Nephron progenitor cell (in vitro differentiated cells): Measurements from ENCODE around the gene CHST6.

ENCODE experiments used
- DNase-seq: peaks from one replicate; pipeline ENCODE4 v3.0.0; 2021
- H3K27ac Mint-ChIP-seq: 2 replicates; pipeline ENCODE4 v1.8.0; 2021; ENCODE audit warnings: mild to moderate bottlenecking, moderate library complexity, mixed read lengths
- H3K27me3 Mint-ChIP-seq: 2 replicates; pipeline ENCODE4 v1.8.0; 2021; ENCODE audit warnings: mild to moderate bottlenecking, low read depth, mixed read lengths; ENCODE audit not compliant: poor library complexity
- H3K36me3 Mint-ChIP-seq: 2 replicates; pipeline ENCODE4 v1.8.0; 2021; ENCODE audit warnings: low read depth, mixed read lengths
- H3K4me1 Mint-ChIP-seq: 2 replicates; pipeline ENCODE4 v1.8.0; 2021; ENCODE audit warnings: mixed read lengths
- H3K4me3 Mint-ChIP-seq: 2 replicates; pipeline ENCODE4 v1.8.0; 2021; ENCODE audit warnings: mild to moderate bottlenecking, moderate library complexity, mixed read lengths
- H3K9me3 Mint-ChIP-seq: 2 replicates; pipeline ENCODE4 v1.8.0; 2021; ENCODE audit warnings: mild to moderate bottlenecking, moderate library complexity, mixed read lengths
- TF ChIP-seq, protein P1 (sequence below): fragments of 200-600 bp; sonication (generic); IDR thresholded peaks from 2 replicates; pipeline ENCODE4 v1.5.0; 2021; ENCODE audit warnings: antibody characterized with exemption

CHST6 gene

DNA sequence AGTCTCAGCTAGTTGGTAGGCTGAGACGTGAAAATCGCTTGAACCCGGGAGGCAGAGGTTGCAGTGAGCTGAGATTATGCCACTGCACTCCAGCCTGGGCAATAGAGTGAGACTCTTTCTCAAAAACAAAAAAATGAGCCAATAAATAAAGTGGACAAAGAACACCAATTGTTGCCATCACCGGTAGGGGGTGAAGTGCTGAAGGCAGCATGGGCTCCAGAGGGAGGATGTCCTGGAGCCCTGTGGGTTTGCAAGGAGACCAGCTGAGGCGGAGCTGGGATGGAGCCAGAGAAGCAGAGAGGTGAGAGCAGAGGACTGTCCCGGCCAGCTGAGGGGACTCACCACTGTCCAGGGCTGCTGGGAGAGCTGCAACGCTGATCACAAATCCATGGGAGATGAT is 13.8 kb downstream of the CHST6 start:
- no peaks in the 10 kb centered on the region for H3K27me3 Mint-ChIP-seq
- H3K9me3 Mint-ChIP-seq: no peaks in the 10 kb centered on the region
- peaks cover 26% of the 10 kb centered on the region for H3K4me1 Mint-ChIP-seq
- TF ChIP-seq, protein P1, sequence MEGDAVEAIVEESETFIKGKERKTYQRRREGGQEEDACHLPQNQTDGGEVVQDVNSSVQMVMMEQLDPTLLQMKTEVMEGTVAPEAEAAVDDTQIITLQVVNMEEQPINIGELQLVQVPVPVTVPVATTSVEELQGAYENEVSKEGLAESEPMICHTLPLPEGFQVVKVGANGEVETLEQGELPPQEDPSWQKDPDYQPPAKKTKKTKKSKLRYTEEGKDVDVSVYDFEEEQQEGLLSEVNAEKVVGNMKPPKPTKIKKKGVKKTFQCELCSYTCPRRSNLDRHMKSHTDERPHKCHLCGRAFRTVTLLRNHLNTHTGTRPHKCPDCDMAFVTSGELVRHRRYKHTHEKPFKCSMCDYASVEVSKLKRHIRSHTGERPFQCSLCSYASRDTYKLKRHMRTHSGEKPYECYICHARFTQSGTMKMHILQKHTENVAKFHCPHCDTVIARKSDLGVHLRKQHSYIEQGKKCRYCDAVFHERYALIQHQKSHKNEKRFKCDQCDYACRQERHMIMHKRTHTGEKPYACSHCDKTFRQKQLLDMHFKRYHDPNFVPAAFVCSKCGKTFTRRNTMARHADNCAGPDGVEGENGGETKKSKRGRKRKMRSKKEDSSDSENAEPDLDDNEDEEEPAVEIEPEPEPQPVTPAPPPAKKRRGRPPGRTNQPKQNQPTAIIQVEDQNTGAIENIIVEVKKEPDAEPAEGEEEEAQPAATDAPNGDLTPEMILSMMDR: no peak
- DNase-seq: no peak
- H3K4me3 Mint-ChIP-seq: no peak overlapping the region
- H3K36me3 Mint-ChIP-seq: peaks cover 7% of the 10 kb centered on the region
- H3K27ac Mint-ChIP-seq: no peak overlapping the region

DNA sequence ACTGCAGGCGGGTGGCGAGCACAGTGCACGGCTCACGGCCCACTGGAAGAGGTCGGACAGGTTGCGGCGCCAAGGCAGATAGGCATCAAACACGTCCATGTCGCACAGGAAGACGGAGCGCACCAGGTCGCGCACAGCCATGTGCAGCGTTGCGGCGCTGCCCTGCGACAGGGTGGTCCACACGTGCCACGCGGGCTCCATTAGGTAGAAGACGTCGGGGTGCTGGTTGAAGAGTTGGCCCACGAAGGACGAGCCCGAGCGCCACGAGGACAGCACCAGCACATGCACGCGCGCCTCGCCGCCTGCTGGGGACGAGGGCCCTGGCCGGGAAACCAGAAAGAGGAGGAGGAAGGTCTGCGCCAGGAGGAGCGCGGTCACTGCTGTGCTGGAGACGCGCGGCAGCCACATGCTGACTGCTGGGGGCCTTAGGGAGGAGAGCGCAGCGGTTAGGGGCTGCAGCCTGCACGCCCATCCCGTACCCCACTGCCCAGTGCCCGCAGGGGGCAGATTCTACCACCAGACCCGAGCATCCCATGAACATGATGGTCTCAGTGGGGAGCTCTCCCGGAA is 15.7 kb downstream of the CHST6 start:
- H3K9me3 Mint-ChIP-seq: no peaks in the 10 kb centered on the region
- H3K36me3 Mint-ChIP-seq: peaks cover 7% of the 10 kb centered on the region
- H3K4me1 Mint-ChIP-seq: peaks cover 14% of the 10 kb centered on the region
- TF ChIP-seq, protein P1: no peak
- DNase-seq: no peak
- peaks cover 3% of the 10 kb centered on the region for H3K27me3 Mint-ChIP-seq
- H3K27ac Mint-ChIP-seq: no peak overlapping the region
- H3K4me3 Mint-ChIP-seq: no peak overlapping the region

DNA sequence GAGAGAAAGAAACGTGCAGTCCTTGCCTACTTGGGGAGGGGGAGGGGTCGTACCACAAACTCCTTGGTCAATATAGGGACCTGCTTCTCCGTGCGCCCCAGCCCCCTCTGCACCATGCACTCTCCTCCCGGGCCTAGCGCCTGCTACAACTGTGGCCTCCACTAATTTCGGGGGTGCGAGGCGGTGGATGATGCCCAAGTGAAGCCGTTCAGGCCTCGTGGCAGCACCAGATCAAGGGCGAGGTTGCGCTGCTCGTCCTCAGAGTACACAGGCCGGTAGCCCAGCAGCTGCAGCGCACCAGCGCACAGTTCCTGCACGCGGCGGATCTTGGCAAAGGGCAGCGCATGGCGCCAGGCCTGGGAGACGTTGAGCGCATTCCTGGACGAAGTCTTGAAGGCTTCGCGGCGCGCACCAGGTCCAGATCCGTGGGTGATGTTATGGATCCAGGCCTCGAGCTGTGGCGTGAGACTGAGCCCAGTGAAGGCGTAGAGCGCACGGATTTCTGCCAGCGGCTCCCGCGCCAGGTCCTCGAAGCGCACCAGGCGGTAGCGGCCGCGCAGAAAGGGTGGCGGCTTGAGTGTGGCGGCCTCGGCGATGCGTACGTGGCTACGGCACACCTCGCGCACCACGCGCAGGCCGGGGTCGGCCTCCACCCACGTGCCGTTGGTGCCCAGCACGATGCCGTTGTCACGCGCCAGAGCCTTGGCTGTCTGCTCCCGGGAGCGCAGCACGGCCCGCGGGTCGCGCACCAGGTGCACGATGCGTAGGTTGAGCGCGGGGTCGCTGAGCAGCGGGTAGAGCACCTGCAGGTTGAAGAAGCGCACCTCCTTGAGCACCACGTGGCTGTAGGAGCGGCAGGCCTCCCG is 16.5 kb downstream of the CHST6 start:
- peaks cover 12% of the 10 kb centered on the region for H3K4me1 Mint-ChIP-seq
- H3K27me3 Mint-ChIP-seq: peaks cover 4% of the 10 kb centered on the region
- H3K27ac Mint-ChIP-seq: no peak overlapping the region
- H3K9me3 Mint-ChIP-seq: no peaks in the 10 kb centered on the region
- TF ChIP-seq, protein P1: no peak
- no peak overlapping the region for H3K4me3 Mint-ChIP-seq
- no peak for DNase-seq
- H3K36me3 Mint-ChIP-seq: peaks cover 7% of the 10 kb centered on the region

DNA sequence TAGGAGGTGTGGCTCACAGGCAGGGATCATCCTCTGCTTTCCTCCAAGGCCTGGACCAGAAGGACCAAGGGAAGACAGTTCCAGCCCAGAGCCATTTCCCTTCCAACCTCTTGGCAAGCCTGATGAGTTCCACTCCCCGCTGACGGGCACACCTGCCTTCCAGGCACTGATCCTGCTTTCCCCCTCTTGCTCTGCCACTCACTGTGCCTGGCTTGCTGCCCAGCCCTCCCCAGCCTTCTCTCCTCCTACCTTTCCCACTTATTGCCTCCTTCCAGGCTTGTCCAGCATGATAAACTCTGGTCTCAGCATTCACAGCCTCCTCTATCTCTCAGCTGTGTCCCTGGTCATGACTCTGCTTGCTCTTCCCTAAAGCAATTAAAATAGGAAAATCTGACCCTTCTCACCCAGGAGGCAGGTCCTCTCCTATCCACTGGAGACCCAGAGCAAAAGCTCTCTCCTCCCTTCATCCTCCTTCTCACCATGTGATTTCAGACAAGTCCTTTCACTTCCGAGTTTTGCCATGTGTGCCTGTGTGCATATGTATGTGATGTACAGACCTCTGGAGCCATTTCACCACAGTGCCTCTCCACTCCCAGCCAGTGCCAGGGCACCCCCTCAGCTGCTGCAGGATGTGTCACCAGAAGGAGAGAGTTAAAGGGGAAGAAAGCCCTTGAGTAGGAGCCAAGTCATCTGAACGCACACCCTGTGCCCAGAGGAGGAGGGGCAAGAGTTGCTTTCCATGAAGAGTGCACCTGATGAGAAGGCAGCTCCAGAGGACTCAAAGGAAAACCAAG is 17.4 kb downstream of the CHST6 start:
- Mint-ChIP-seq H3K9me3 (no peaks in the 10 kb centered on the region), H3K36me3 (peaks cover 10% of the 10 kb centered on the region), H3K4me3 (no peak overlapping the region), H3K27ac (no peak overlapping the region), H3K27me3 (peaks cover 9% of the 10 kb centered on the region), H3K4me1 (peaks cover 9% of the 10 kb centered on the region)
- DNase-seq: no peak
- TF ChIP-seq, protein P1: no peak

DNA sequence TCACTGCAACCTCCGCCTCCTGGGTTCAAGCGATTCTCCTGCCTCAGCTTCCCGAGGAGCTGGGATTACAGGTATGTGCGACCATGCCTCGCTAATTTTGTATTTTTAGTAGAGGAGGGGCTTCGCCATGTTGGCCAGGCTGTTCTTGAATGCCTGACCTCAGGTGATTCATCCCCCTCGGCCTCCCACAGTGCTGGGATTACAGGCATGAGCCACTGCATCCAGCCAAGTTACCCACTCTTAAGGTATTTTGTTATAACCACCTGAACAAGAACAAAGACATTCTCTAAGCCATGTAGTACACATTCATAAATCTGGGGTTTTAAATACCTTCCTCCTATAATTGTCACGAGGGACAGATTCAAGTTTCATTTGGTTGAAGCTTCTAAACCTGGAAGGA is 18.4 kb downstream of the CHST6 start:
- TF ChIP-seq, protein P1: no peak
- DNase-seq: no peak
- H3K4me1 Mint-ChIP-seq: peaks cover 11% of the 10 kb centered on the region
- H3K27me3 Mint-ChIP-seq: peaks cover 9% of the 10 kb centered on the region
- H3K9me3 Mint-ChIP-seq: no peaks in the 10 kb centered on the region
- peaks cover 10% of the 10 kb centered on the region for H3K36me3 Mint-ChIP-seq
- no peak overlapping the region for H3K27ac Mint-ChIP-seq
- no peak overlapping the region for H3K4me3 Mint-ChIP-seq
